ENCODE results near the gene MCOLN1. TPM values are rescaled to one million over a fixed set of nuclear protein-coding genes. Genes with fewer than 3 reads are reported as not detected.

The MCOLN1 gene
- total and polyA plus RNA-seq, 2 of the 8 experiments (the other 6 are each of a cell fraction or from before 2014, with no cell fraction given): 19.1 to 40.0 TPM

DNA sequence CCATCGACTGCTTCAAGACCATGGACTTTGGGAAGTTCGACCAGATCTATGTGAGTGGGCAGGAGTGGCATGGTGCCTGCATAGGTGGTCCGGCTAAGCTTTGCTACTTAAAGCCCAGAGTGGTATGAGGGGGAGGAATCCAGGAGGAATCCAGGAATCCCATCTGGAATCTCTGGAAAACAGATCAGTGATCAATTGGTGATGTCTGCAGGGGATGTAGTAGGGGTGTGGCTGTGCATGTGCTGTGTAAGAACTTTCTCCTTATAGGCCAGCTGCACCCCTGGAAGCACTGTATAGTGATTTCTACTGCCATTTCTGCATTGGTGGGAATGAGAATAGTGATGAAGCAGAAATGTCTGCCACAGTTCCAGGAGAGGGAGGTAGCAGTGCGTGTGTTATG lies 36.7 kb downstream of the MCOLN1 start (continued):
- TF ChIP-seq, protein P1, sequence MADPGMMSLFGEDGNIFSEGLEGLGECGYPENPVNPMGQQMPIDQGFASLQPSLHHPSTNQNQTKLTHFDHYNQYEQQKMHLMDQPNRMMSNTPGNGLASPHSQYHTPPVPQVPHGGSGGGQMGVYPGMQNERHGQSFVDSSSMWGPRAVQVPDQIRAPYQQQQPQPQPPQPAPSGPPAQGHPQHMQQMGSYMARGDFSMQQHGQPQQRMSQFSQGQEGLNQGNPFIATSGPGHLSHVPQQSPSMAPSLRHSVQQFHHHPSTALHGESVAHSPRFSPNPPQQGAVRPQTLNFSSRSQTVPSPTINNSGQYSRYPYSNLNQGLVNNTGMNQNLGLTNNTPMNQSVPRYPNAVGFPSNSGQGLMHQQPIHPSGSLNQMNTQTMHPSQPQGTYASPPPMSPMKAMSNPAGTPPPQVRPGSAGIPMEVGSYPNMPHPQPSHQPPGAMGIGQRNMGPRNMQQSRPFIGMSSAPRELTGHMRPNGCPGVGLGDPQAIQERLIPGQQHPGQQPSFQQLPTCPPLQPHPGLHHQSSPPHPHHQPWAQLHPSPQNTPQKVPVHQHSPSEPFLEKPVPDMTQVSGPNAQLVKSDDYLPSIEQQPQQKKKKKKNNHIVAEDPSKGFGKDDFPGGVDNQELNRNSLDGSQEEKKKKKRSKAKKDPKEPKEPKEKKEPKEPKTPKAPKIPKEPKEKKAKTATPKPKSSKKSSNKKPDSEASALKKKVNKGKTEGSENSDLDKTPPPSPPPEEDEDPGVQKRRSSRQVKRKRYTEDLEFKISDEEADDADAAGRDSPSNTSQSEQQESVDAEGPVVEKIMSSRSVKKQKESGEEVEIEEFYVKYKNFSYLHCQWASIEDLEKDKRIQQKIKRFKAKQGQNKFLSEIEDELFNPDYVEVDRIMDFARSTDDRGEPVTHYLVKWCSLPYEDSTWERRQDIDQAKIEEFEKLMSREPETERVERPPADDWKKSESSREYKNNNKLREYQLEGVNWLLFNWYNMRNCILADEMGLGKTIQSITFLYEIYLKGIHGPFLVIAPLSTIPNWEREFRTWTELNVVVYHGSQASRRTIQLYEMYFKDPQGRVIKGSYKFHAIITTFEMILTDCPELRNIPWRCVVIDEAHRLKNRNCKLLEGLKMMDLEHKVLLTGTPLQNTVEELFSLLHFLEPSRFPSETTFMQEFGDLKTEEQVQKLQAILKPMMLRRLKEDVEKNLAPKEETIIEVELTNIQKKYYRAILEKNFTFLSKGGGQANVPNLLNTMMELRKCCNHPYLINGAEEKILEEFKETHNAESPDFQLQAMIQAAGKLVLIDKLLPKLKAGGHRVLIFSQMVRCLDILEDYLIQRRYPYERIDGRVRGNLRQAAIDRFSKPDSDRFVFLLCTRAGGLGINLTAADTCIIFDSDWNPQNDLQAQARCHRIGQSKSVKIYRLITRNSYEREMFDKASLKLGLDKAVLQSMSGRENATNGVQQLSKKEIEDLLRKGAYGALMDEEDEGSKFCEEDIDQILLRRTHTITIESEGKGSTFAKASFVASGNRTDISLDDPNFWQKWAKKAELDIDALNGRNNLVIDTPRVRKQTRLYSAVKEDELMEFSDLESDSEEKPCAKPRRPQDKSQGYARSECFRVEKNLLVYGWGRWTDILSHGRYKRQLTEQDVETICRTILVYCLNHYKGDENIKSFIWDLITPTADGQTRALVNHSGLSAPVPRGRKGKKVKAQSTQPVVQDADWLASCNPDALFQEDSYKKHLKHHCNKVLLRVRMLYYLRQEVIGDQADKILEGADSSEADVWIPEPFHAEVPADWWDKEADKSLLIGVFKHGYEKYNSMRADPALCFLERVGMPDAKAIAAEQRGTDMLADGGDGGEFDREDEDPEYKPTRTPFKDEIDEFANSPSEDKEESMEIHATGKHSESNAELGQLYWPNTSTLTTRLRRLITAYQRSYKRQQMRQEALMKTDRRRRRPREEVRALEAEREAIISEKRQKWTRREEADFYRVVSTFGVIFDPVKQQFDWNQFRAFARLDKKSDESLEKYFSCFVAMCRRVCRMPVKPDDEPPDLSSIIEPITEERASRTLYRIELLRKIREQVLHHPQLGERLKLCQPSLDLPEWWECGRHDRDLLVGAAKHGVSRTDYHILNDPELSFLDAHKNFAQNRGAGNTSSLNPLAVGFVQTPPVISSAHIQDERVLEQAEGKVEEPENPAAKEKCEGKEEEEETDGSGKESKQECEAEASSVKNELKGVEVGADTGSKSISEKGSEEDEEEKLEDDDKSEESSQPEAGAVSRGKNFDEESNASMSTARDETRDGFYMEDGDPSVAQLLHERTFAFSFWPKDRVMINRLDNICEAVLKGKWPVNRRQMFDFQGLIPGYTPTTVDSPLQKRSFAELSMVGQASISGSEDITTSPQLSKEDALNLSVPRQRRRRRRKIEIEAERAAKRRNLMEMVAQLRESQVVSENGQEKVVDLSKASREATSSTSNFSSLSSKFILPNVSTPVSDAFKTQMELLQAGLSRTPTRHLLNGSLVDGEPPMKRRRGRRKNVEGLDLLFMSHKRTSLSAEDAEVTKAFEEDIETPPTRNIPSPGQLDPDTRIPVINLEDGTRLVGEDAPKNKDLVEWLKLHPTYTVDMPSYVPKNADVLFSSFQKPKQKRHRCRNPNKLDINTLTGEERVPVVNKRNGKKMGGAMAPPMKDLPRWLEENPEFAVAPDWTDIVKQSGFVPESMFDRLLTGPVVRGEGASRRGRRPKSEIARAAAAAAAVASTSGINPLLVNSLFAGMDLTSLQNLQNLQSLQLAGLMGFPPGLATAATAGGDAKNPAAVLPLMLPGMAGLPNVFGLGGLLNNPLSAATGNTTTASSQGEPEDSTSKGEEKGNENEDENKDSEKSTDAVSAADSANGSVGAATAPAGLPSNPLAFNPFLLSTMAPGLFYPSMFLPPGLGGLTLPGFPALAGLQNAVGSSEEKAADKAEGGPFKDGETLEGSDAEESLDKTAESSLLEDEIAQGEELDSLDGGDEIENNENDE (IDR thresholded peaks at IDR 0.05; ENCODE audit: insufficient replicate concordance, low read length): no peak
- TF ChIP-seq HDAC2 (IDR thresholded peaks at IDR 0.05; ENCODE audit: borderline replicate concordance in 1 of 2, low read depth in 2 of 2, low read length in 2 of 2): no peak
- no peak for TF ChIP-seq JUND (IDR thresholded peaks at IDR 0.05; ENCODE audit: low read length)
- TF ChIP-seq RAD21 (IDR thresholded peaks at IDR 0.05 in 1 of 2, conservative IDR thresholded peaks at IDR 0.05 in 1 of 2; ENCODE audit: low read depth in 2 of 2, low read length in 2 of 2): no peak
- no peak for TF ChIP-seq EP300 (IDR thresholded peaks at IDR 0.05; ENCODE audit: borderline replicate concordance in 1 of 2, low read depth in 2 of 2, low read length in 2 of 2)
- TF ChIP-seq POLR2A (IDR thresholded peaks at IDR 0.05; ENCODE audit: control extremely low read depth in 1 of 2, low read depth in 2 of 2, low read length in 2 of 2): no peak
- TF ChIP-seq CBX8 (IDR thresholded peaks at IDR 0.05; ENCODE audit: borderline replicate concordance, low read depth, low read length): no peak
- TF ChIP-seq NRF1 (IDR thresholded peaks at IDR 0.05; ENCODE audit: low read depth, low read length): no peak
- no peak for TF ChIP-seq KDM5A (IDR thresholded peaks at IDR 0.05; ENCODE audit: low read length)
- no peak for TF ChIP-seq KDM1A (IDR thresholded peaks at IDR 0.05; ENCODE audit: borderline replicate concordance, low read length)
